ENCODE results near the gene WARS2.

DNA sequence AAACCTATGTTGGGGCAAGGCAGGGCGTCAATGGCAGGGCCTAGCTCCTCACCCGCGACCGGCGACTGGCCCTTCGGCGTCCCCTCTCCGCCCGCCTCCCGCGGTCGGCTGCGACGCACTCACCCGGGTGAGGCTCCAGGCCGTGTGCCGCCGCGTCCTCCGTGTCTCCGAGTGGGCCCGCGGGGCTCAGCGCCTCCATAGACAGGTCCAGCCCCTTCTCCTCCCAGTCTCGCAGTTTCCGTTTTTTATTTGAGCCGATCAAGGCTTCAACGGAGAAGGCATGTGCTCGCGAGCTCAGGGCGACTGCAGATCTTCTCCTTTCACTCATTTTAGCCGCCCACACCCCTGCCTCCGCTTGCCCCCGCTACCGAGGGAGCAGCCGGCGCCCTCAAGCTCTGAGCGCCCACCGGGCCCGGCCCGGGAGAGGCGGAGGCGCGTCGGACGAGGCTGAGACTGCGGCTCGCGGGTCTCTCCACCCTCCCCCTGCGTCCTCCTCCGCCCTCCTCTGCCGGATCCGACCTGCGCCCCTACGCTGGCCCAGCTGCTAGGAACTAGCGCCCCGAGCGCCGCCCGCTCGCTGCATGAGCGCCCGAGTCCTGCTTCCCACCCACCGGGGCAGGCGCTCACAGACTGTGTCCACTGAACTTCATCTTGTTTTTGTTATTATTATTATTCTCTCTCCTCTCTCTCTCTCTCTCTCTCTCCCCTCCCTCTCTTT is 152.8 kb downstream of the WARS2 start:
- TF ChIP-seq, protein P1, sequence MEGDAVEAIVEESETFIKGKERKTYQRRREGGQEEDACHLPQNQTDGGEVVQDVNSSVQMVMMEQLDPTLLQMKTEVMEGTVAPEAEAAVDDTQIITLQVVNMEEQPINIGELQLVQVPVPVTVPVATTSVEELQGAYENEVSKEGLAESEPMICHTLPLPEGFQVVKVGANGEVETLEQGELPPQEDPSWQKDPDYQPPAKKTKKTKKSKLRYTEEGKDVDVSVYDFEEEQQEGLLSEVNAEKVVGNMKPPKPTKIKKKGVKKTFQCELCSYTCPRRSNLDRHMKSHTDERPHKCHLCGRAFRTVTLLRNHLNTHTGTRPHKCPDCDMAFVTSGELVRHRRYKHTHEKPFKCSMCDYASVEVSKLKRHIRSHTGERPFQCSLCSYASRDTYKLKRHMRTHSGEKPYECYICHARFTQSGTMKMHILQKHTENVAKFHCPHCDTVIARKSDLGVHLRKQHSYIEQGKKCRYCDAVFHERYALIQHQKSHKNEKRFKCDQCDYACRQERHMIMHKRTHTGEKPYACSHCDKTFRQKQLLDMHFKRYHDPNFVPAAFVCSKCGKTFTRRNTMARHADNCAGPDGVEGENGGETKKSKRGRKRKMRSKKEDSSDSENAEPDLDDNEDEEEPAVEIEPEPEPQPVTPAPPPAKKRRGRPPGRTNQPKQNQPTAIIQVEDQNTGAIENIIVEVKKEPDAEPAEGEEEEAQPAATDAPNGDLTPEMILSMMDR (IDR thresholded peaks at IDR 0.05): no peak
- TF ChIP-seq POLR2AphosphoS5 (IDR thresholded peaks at IDR 0.05) (no peak), POLR2A (IDR thresholded peaks at IDR 0.05; ENCODE audit: low read depth) (peak; percentile 4)
